NCI-H2171 (cell line): ENCODE data around the gene AFDN.
"Not testable (repeated sequence)": the region's sequence is repeated elsewhere in the genome, so short reads cannot be mapped to it uniquely, and the experiment has no call there.

ENCODE experiments used
- DNase-seq: peaks from one replicate; lab custom pipeline; 2025; lab: John Stamatoyannopoulos, UW

AFDN gene

GRCh38 chr6:167956491-167956890 lies 129.8 kb downstream of the AFDN start:
- DNase-seq = no peak

GRCh38 chr6:167956983-167957492 lies 130.3 kb downstream of the AFDN start:
- DNase-seq = no peak

- DNase-seq = no peak
Measured at GRCh38 chr6:167957626-167958025, 130.9 kb downstream of the AFDN start.

GRCh38 chr6:167960579-167960978 lies 133.9 kb downstream of the AFDN start:
- DNase-seq = no peak

GRCh38 chr6:167962711-167963110 lies 136.0 kb downstream of the AFDN start:
- DNase-seq = peak; percentile 83

- no peak for DNase-seq
Measured at GRCh38 chr6:167963589-167964057, 136.9 kb downstream of the AFDN start.

- no peak for DNase-seq
Measured at GRCh38 chr6:167965592-167966539, 139.2 kb downstream of the AFDN start.

GRCh38 chr6:167966540-167966905 lies 139.8 kb downstream of the AFDN start:
- DNase-seq = no peak

GRCh38 chr6:167968091-167968490 lies 141.4 kb downstream of the AFDN start:
- DNase-seq = no peak

GRCh38 chr6:167970230-167970629 lies 143.5 kb downstream of the AFDN start:
- no peak for DNase-seq

GRCh38 chr6:167972193-167972592 lies 145.5 kb downstream of the AFDN start:
- DNase-seq = no peak

- DNase-seq = no peak
Measured at GRCh38 chr6:167973148-167973885, 146.6 kb downstream of the AFDN start.

- DNase-seq = no peak
Measured at GRCh38 chr6:167974640-167975344, 148.1 kb downstream of the AFDN start.

GRCh38 chr6:167975458-167975857 lies 148.7 kb downstream of the AFDN start:
- DNase-seq = no peak

- not testable (repeated sequence) for DNase-seq
Measured at GRCh38 chr6:167976116-167976657, 149.5 kb downstream of the AFDN start.

- no peak for DNase-seq
Measured at GRCh38 chr6:167976708-167977107, 150.0 kb downstream of the AFDN start.

- DNase-seq = no peak
Measured at GRCh38 chr6:167977717-167978467, 151.2 kb downstream of the AFDN start.

GRCh38 chr6:167978607-167979006 lies 151.9 kb downstream of the AFDN start:
- no peak for DNase-seq

GRCh38 chr6:167979436-167980139 lies 152.9 kb downstream of the AFDN start:
- DNase-seq = no peak

- no peak for DNase-seq
Measured at GRCh38 chr6:167980911-167981580, 154.3 kb downstream of the AFDN start.
